HepG2 (cell line): ENCODE measurements around the gene NECTIN2. TPM values are rescaled to one million over a fixed set of nuclear protein-coding genes. Genes with fewer than 3 reads are reported as not detected.

Source experiments
- ATF1 ChIP-seq: IDR thresholded peaks from 2 replicates; pipeline ENCODE4 v1.6.1; 2016; ENCODE audit warnings: mild to moderate bottlenecking, control low read depth
- CEBPB ChIP-seq: IDR thresholded peaks from 2 replicates; pipeline ENCODE4 v1.6.1; 2011; ENCODE audit warnings: low read depth, low read length, improper control_type of control experiment, borderline replicate concordance
- CENPX ChIP-seq: sonication (generic); formaldehyde crosslinking; IDR thresholded peaks from 2 replicates; pipeline ENCODE4 v1.9.0; 2021; ENCODE audit warnings: mild to moderate bottlenecking, missing genetic modification reagents, moderate library complexity
- CHD2 ChIP-seq: IDR thresholded peaks from 2 replicates; pipeline ENCODE4 v1.6.1; 2011; ENCODE audit warnings: low read depth, low read length, improper control_type of control experiment
- HNRNPUL1 ChIP-seq: fragments of 200-400 bp; formaldehyde crosslinking; IDR thresholded peaks from 2 replicates; pipeline ENCODE4 v1.6.1; 2017; ENCODE audit warnings: low read depth, mild to moderate bottlenecking, low read length, moderate library complexity
- KDM4B ChIP-seq: sonication (generic); formaldehyde crosslinking; IDR thresholded peaks from 2 replicates; pipeline ENCODE4 v1.4.0; 2020; ENCODE audit warnings: missing genetic modification reagents
- PITX1 ChIP-seq: sonication (generic); formaldehyde crosslinking; IDR thresholded peaks from 2 replicates; pipeline ENCODE4 v1.5.1; 2020; ENCODE audit warnings: mild to moderate bottlenecking, missing genetic modification reagents
- TRIM24 ChIP-seq: sonication (generic); formaldehyde crosslinking; IDR thresholded peaks from 2 replicates; pipeline ENCODE4 v1.8.0; 2022; ENCODE audit warnings: mild to moderate bottlenecking, missing genetic modification reagents
- ZBTB38 ChIP-seq: sonication (generic); formaldehyde crosslinking; IDR thresholded peaks from 2 replicates; pipeline ENCODE4 v1.5.1; 2020; ENCODE audit warnings: mild to moderate bottlenecking, missing genetic modification reagents
- ZHX2 ChIP-seq, 2 experiments: sonication (generic) in 1 of 2; formaldehyde crosslinking in 1 of 2; IDR thresholded peaks; 2 replicates each; pipeline versions ENCODE4 v1.6.1 to v1.9.0; 2014 to 2022; ENCODE audit warnings: antibody characterized with exemption in 1 of 2, borderline replicate concordance in 1 of 2, inconsistent platforms in 1 of 2, low read depth in 1 of 2, missing genetic modification reagents in 1 of 2
- ZNF543 ChIP-seq: sonication (generic); formaldehyde crosslinking; IDR thresholded peaks from 2 replicates; pipeline ENCODE4 v1.4.0; 2020; ENCODE audit warnings: mild to moderate bottlenecking, missing genetic modification reagents
- ZNF691 ChIP-seq: sonication (generic); formaldehyde crosslinking; IDR thresholded peaks from 2 replicates; pipeline ENCODE4 v1.4.0; 2020; ENCODE audit warnings: missing genetic modification reagents, low read depth, mild to moderate bottlenecking, borderline replicate concordance
- polyA plus RNA-seq, 8 experiments: library from polyadenylated mRNA; depleted of rRNA in 3 of 8; stranded (reverse) in 7 of 8; unstranded in 1 of 8; fragments of >200 nt; fragmentation: Illumina TruSeq in 4 of 8; extraction: Trizol in 4 of 8; gene quantifications; 2 replicates each; pipeline versions ENCODE4 v1.2.1 to v1.2.3, GENCODE V29; 2011 to 2016; ENCODE audit warnings: low read depth in 4 of 8, missing spikeins in 1 of 8, mixed read lengths in 1 of 8; ENCODE audit not compliant: insufficient read depth in 1 of 8
- total RNA-seq, 5 experiments: library from RNA; depleted of rRNA; stranded (reverse); fragments of >200 nt; fragmentation: Illumina TruSeq; extraction: Trizol; gene quantifications; 2 replicates each; pipeline ENCODE4 v1.2.3, GENCODE V29; 2016; ENCODE audit warnings: low read depth in 1 of 5
- TF ChIP-seq, protein P1 (sequence below): sonication (generic); formaldehyde crosslinking; IDR thresholded peaks from 2 replicates; pipeline ENCODE4 v1.9.0; 2021; ENCODE audit warnings: missing genetic modification reagents, borderline replicate concordance
- TF ChIP-seq, protein P2 (sequence below): sonication (generic); formaldehyde crosslinking; IDR thresholded peaks from 2 replicates; pipeline ENCODE4 v1.5.1; 2020; ENCODE audit warnings: mild to moderate bottlenecking, missing genetic modification reagents

The NECTIN2 gene
- total and polyA plus RNA-seq, 2 of the 13 experiments (the other 11 are each of a cell fraction or from before 2014, with no cell fraction given): 75.4 to 114 TPM

- TF ChIP-seq ZBTB38 (CRISPR knock-in tag) (peak; percentile 97), ZHX2 (IDR thresholded peaks at IDR 0.05; ENCODE audit: low read depth) (no peak), ZHX2 (CRISPR knock-in tag; IDR thresholded peaks at IDR 0.05; ENCODE audit: borderline replicate concordance) (no peak), HNRNPUL1 (no peak), ZNF543 (CRISPR knock-in tag) (peak; percentile 93; the same call in 1 of the 2 replicates), CEBPB (peak; percentile 99), KDM4B (CRISPR knock-in tag) (peak; percentile 99), CENPX (CRISPR knock-in tag) (no peak), ATF1 (CRISPR knock-in tag) (peak; percentile 60), TRIM24 (CRISPR knock-in tag) (peak; percentile 92), CHD2 (peak; percentile 26; the same call in 1 of the 2 replicates), PITX1 (peak; percentile 97), ZNF691 (CRISPR knock-in tag) (peak; percentile 93; the same call in 1 of the 2 replicates)
- TF ChIP-seq, protein P1, sequence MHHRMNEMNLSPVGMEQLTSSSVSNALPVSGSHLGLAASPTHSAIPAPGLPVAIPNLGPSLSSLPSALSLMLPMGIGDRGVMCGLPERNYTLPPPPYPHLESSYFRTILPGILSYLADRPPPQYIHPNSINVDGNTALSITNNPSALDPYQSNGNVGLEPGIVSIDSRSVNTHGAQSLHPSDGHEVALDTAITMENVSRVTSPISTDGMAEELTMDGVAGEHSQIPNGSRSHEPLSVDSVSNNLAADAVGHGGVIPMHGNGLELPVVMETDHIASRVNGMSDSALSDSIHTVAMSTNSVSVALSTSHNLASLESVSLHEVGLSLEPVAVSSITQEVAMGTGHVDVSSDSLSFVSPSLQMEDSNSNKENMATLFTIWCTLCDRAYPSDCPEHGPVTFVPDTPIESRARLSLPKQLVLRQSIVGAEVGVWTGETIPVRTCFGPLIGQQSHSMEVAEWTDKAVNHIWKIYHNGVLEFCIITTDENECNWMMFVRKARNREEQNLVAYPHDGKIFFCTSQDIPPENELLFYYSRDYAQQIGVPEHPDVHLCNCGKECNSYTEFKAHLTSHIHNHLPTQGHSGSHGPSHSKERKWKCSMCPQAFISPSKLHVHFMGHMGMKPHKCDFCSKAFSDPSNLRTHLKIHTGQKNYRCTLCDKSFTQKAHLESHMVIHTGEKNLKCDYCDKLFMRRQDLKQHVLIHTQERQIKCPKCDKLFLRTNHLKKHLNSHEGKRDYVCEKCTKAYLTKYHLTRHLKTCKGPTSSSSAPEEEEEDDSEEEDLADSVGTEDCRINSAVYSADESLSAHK (CRISPR knock-in tag): no peak
- TF ChIP-seq, protein P2, sequence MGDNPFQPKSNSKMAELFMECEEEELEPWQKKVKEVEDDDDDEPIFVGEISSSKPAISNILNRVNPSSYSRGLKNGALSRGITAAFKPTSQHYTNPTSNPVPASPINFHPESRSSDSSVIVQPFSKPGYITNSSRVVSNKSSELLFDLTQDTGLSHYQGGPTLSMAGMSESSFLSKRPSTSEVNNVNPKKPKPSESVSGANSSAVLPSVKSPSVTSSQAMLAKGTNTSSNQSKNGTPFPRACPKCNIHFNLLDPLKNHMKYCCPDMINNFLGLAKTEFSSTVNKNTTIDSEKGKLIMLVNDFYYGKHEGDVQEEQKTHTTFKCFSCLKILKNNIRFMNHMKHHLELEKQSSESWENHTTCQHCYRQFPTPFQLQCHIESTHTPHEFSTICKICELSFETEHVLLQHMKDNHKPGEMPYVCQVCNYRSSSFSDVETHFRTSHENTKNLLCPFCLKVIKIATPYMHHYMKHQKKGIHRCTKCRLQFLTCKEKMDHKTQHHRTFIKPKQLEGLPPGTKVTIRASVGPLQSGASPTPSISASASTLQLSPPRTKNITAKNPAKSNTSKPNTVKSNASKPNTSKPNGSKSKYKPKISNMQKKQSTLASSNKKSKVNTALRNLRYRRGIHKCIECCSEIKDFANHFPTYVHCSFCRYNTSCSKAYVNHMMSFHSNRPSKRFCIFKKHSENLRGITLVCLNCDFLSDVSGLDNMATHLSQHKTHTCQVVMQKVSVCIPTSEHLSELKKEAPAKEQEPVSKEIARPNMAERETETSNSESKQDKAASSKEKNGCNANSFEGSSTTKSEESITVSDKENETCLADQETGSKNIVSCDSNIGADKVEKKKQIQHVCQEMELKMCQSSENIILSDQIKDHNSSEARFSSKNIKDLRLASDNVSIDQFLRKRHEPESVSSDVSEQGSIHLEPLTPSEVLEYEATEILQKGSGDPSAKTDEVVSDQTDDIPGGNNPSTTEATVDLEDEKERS: peak; percentile 78
These were observed 79.2 kb downstream of the NECTIN2 start (continued) for GRCh38 chr19:44925114-44925891.
